ENCODE data around the gene ANO3.

GRCh38 chr11:26632691-26633159, 300.8 kb downstream of the ANO3 start:
- TF ChIP-seq E2F6 (IDR thresholded peaks at IDR 0.05) (no peak), CTCF (IDR thresholded peaks at IDR 0.05; ENCODE audit: control extremely low read depth in 1 of 3, insufficient read depth in 1 of 3, low read depth in 1 of 3, low read length in 3 of 3) (no peak), JUN (IDR thresholded peaks at IDR 0.05; ENCODE audit: low read depth, low read length) (no peak), POLR2A (IDR thresholded peaks at IDR 0.05; ENCODE audit: control extremely low read depth in 1 of 2, low read depth in 2 of 2, low read length in 2 of 2) (no peak), CEBPB (IDR thresholded peaks at IDR 0.05; ENCODE audit: low read depth, low read length) (no peak), POLR2AphosphoS5 (IDR thresholded peaks at IDR 0.05; ENCODE audit: low read depth, low read length) (no peak), CHD2 (IDR thresholded peaks at IDR 0.05; ENCODE audit: low read length) (no peak), KDM4A (IDR thresholded peaks at IDR 0.05; ENCODE audit: low read depth, low read length, severe bottlenecking) (no peak), CBX5 (IDR thresholded peaks at IDR 0.05; ENCODE audit: low read depth, low read length) (no peak), POU5F1 (IDR thresholded peaks at IDR 0.05; ENCODE audit: low read depth, low read length) (no peak), SAP30 (IDR thresholded peaks at IDR 0.05; ENCODE audit: insufficient read depth, insufficient replicate concordance, low read length) (no peak), SIN3A (conservative IDR thresholded peaks at IDR 0.05 in 1 of 2, IDR thresholded peaks at IDR 0.05 in 1 of 2; ENCODE audit: low read depth in 1 of 2, low read length in 2 of 2) (no peak)
- TF ChIP-seq, protein P1, sequence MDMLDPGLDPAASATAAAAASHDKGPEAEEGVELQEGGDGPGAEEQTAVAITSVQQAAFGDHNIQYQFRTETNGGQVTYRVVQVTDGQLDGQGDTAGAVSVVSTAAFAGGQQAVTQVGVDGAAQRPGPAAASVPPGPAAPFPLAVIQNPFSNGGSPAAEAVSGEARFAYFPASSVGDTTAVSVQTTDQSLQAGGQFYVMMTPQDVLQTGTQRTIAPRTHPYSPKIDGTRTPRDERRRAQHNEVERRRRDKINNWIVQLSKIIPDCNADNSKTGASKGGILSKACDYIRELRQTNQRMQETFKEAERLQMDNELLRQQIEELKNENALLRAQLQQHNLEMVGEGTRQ (IDR thresholded peaks at IDR 0.05; ENCODE audit: low read length) = no peak
